ENCODE results near the gene HJV.

HJV gene

GRCh38 chr1:145977486-145978470, 43.8 kb downstream of the HJV start:
- TF ChIP-seq EZH2 (IDR thresholded peaks at IDR 0.05) (no peak), FOXP2 (optimal IDR thresholded peaks at IDR 0.05; ENCODE audit: control extremely low read depth, extremely low read length, insufficient read depth) (no peak), POLR2AphosphoS5 (IDR thresholded peaks at IDR 0.05; ENCODE audit: borderline replicate concordance, low read depth, low read length) (no peak)
- Histone ChIP-seq H3K9me3 (ENCODE audit: low read depth, low read length) (no peaks in the 10 kb centered on the region), H3K9ac (ENCODE audit: insufficient read length) (no peak overlapping the region), H3K27ac (peak overlapping the region; percentile 91; the same call in 1 of the 2 replicates), H3K4me3 (no peak overlapping the region), H3K36me3 (ENCODE audit: insufficient read depth, low read length) (no peaks in the 10 kb centered on the region; the same call in 1 of the 2 replicates)
- DNase-seq (ENCODE audit: low read depth, low spot score) = peak; percentile 66

GRCh38 chr1:145977016-145977415, 44.5 kb downstream of the HJV start:
- Histone ChIP-seq H3K4me3 (no peak overlapping the region), H3K36me3 (ENCODE audit: insufficient read depth, low read length) (no peaks in the 10 kb centered on the region; the same call in 1 of the 2 replicates), H3K9ac (ENCODE audit: insufficient read length) (no peak overlapping the region), H3K27ac (no peak overlapping the region), H3K9me3 (ENCODE audit: low read depth, low read length) (no peaks in the 10 kb centered on the region)
- no peak for DNase-seq (ENCODE audit: low read depth, low spot score)
- TF ChIP-seq EZH2 (IDR thresholded peaks at IDR 0.05) (no peak), POLR2AphosphoS5 (IDR thresholded peaks at IDR 0.05; ENCODE audit: borderline replicate concordance, low read depth, low read length) (no peak), FOXP2 (optimal IDR thresholded peaks at IDR 0.05; ENCODE audit: control extremely low read depth, extremely low read length, insufficient read depth) (no peak)

GRCh38 chr1:145975216-145975615, 46.3 kb downstream of the HJV start:
- no peak overlapping the region for H3K4me3 ChIP-seq
- H3K9ac ChIP-seq (ENCODE audit: insufficient read length) = no peak overlapping the region
- no peaks in the 10 kb centered on the region; the same call in 1 of the 2 replicates for H3K36me3 ChIP-seq (ENCODE audit: insufficient read depth, low read length)
- no peak for DNase-seq (ENCODE audit: low read depth, low spot score)
- H3K9me3 ChIP-seq (ENCODE audit: low read depth, low read length) = no peaks in the 10 kb centered on the region
- no peak overlapping the region for H3K27ac ChIP-seq
- TF ChIP-seq FOXP2 (optimal IDR thresholded peaks at IDR 0.05; ENCODE audit: control extremely low read depth, extremely low read length, insufficient read depth) (no peak), EZH2 (IDR thresholded peaks at IDR 0.05) (no peak), POLR2AphosphoS5 (IDR thresholded peaks at IDR 0.05; ENCODE audit: borderline replicate concordance, low read depth, low read length) (no peak)

GRCh38 chr1:145974721-145975120, 46.8 kb downstream of the HJV start:
- Histone ChIP-seq H3K9ac (ENCODE audit: insufficient read length) (no peak overlapping the region), H3K9me3 (ENCODE audit: low read depth, low read length) (no peaks in the 10 kb centered on the region), H3K27ac (no peak overlapping the region), H3K36me3 (ENCODE audit: insufficient read depth, low read length) (no peaks in the 10 kb centered on the region; the same call in 1 of the 2 replicates), H3K4me3 (no peak overlapping the region)
- no peak for DNase-seq (ENCODE audit: low read depth, low spot score)
- no peak for TF ChIP-seq FOXP2 (optimal IDR thresholded peaks at IDR 0.05; ENCODE audit: control extremely low read depth, extremely low read length, insufficient read depth)
- no peak for TF ChIP-seq POLR2AphosphoS5 (IDR thresholded peaks at IDR 0.05; ENCODE audit: borderline replicate concordance, low read depth, low read length)
- no peak for TF ChIP-seq EZH2 (IDR thresholded peaks at IDR 0.05)

GRCh38 chr1:145972580-145972979, 49.0 kb downstream of the HJV start:
- DNase-seq (ENCODE audit: low read depth, low spot score) = no peak
- H3K27ac ChIP-seq = no peak overlapping the region
- no peaks in the 10 kb centered on the region for H3K9me3 ChIP-seq (ENCODE audit: low read depth, low read length)
- TF ChIP-seq POLR2AphosphoS5 (IDR thresholded peaks at IDR 0.05; ENCODE audit: borderline replicate concordance, low read depth, low read length) = no peak
- no peak for TF ChIP-seq EZH2 (IDR thresholded peaks at IDR 0.05)
- no peak for TF ChIP-seq FOXP2 (optimal IDR thresholded peaks at IDR 0.05; ENCODE audit: control extremely low read depth, extremely low read length, insufficient read depth)
- no peak overlapping the region for H3K4me3 ChIP-seq
- peaks cover 1% of the 10 kb centered on the region; the same call in 1 of the 2 replicates for H3K36me3 ChIP-seq (ENCODE audit: insufficient read depth, low read length)
- H3K9ac ChIP-seq (ENCODE audit: insufficient read length) = no peak overlapping the region
